Esophagus squamous epithelium (tissue), 5 donors: Measurements from ENCODE around the gene IQCK. TPM values are rescaled to one million over a fixed set of nuclear protein-coding genes. Genes with fewer than 3 reads are reported as not detected.

Experiments used
- DNase-seq: peaks from one replicate; lab custom pipeline; 2025; lab: John Stamatoyannopoulos, UW
- H3K27ac ChIP-seq, 4 donors: fragments of 200-600 bp; sonication (generic); one replicate each; pipeline ENCODE4 v1.5.1; 2016 to 2019; ENCODE audit warnings: mild to moderate bottlenecking in 1 of 4
- H3K27me3 ChIP-seq, 4 donors: fragments of 200-600 bp; sonication (generic); 1 replicate in 3 of 4; 2 replicates in 1 of 4; pipeline versions ENCODE4 v1.5.1 to v1.6.0; 2017 to 2021; ENCODE audit warnings: antibody characterized with exemption in 1 of 4
- H3K36me3 ChIP-seq, 3 donors: fragments of 200-600 bp; sonication (generic); one replicate each; pipeline ENCODE4 v1.5.1; 2016 to 2019
- H3K4me1 ChIP-seq, 3 donors: fragments of 200-600 bp; sonication (generic); one replicate each; pipeline ENCODE4 v1.5.1; 2017 to 2019
- H3K4me3 ChIP-seq, 4 donors: fragments of 200-600 bp; sonication (generic); 1 replicate in 3 of 4; 2 replicates in 1 of 4; pipeline ENCODE4 v1.5.1; 2016 to 2019; ENCODE audit warnings: mild to moderate bottlenecking in 2 of 4, moderate library complexity in 1 of 4
- H3K9me3 ChIP-seq, 3 donors: fragments of 200-600 bp; sonication (generic); one replicate each; pipeline ENCODE4 v1.5.1; 2016 to 2019
- CTCF ChIP-seq, 6 experiments: fragments of 450-650 bp in 4 of 6; fragments of 200-600 bp in 2 of 6; sonication (generic) in 2 of 6; IDR thresholded peaks; one replicate each; pipeline ENCODE4 v1.5.1; 2016 to 2019; ENCODE audit warnings: antibody characterized with exemption in 6 of 6, mild to moderate bottlenecking in 4 of 6, moderate library complexity in 4 of 6
- POLR2A ChIP-seq, 4 donors: fragments of 450-650 bp; IDR thresholded peaks; one replicate each; pipeline ENCODE4 v1.6.1; 2017; ENCODE audit warnings: antibody characterized with exemption in 4 of 4, mild to moderate bottlenecking in 4 of 4, moderate library complexity in 3 of 4
- WGBS, 2 donors: methylation state at CpG; one replicate each; pipeline ENCODE4 v1.1.5; 2018; 5-methylcytosine and 5-hydroxymethylcytosine counted together
- intact Hi-C: fragments of 100-400 bp; cut with DNase I; formaldehyde crosslinking; loops from one replicate; pipeline ENCODE4 v1.15.0; 2022
- total RNA-seq, 4 donors: library from RNA; depleted of rRNA; stranded (reverse); fragments of >200 nt; gene quantifications; one replicate each; pipeline ENCODE4 v1.1.0, GENCODE V29; 2016
- donor health status: DM: yes; HTN: yes; CAD: no.

The IQCK gene
- total RNA-seq, 4 donors from 2014 or later: 2.2 to 9.3 (median 6.1) TPM

DNA sequence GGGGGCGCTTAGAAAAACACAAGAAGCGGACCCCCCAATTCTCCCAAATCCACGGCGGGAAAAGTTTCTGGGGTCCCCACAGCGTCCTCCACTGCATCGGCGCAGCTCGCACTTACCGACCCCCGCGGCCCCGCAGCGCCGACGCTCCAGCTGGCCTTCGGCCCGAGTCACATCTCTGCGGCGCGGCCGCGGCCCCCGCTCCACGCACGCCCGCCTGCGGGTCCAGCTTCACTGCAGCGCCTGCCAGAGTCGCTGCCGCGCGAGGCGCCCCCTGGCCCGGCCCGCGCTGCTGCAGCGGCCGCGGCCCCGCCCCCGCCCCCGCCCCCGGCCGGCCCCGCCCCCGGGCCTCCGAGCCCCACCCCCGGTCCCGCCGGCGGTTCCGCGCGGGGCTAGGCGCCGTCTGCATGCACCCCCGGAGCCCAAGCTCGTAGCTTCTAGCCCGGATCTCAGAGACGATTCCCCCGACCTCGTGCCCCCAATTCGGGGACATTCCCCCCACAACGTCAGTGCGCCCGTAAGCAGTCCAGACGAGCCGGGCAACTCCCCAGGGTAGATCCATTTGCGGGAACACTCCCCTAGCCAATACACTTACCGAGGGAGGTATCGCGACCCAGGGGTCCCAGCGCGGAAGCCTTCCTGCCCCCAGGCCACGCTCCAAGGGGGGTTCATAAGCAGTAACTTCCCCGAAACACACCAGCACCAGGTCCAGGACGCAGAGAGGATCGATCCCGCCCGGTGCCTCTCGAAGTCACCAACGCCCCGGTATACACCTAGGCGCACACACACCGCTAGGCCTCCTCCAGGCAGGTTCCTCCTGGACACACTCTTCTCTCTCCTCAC lies 166.8 kb downstream of the IQCK start, which contains the start of gene GPRC5B:
Gene GPRC5B, minus strand, starts transcription at position 238 of the 840 bp plus-strand sequence. CDS start 12,003 bp downstream, outside the sequence.
- Histone ChIP-seq H3K27ac (peak within 1 kb of the TSS; percentile 56 to 82 (median 78)), H3K27me3 (peaks cover 0 to 36% (median 0%) of the 10 kb centered on the region in 4 donors), H3K36me3 (no peaks in the 10 kb centered on the region), H3K9me3 (no peaks in the 10 kb centered on the region), H3K4me1 (peaks cover 22 to 56% (median 26%) of the 10 kb centered on the region in 3 donors), H3K4me3 (peak within 1 kb of the TSS; percentile 51 to 83 (median 69))
- intact Hi-C loops: loop anchor here (5.0 kb wide), 2 partner anchors 283 to 328 kb away; partner anchors contain the start of gene VPS35L
- 8 to 27% methylated on average over 3 to 8 of the region's 85 CpGs for WGBS, 2 donors
- TF ChIP-seq CTCF (IDR thresholded peaks at IDR 0.05): peak in 2 of 6 experiments; percentile 5 to 9
- peak in 2 of 4 donors; percentile 25 to 47 for TF ChIP-seq POLR2A (IDR thresholded peaks at IDR 0.05)
- no peak for DNase-seq

DNA sequence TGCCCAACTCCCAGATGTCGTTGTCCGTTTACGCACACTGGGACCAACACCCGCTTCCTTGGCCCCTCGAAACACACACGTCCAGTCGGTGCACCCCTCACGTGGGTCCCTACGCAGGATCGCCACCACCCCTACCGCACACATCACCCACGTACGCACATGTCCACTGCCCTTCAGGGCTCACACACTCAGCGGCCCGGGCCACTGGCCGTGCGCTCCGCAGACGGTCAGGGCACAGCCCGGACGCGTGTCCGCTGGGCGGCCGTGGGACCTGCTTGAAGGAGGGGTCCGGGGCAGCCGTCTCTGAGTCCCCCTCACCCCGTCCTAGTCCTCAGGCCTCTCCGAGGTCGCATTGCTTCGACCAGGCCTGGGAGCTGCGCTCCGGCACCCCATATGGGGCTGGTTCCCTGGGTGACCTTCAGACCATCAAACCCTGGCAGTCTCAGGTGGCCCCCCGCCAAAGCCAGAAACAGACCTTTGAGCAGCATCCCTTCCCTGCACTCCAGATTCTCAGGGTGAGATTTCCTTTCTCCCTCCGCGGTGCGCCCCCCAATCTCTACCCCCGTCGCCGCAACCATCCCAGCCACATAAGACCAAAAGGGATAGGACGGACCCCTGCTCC lies 167.5 kb downstream of the IQCK start:
- Histone ChIP-seq H3K9me3 (no peaks in the 10 kb centered on the region), H3K4me1 (peaks cover 22 to 50% (median 26%) of the 10 kb centered on the region in 3 donors), H3K27ac (peak overlapping the region; percentile 5 to 82 (median 48)), H3K27me3 (peaks cover 0 to 36% (median 0%) of the 10 kb centered on the region in 4 donors), H3K4me3 (peak overlapping the region; percentile 51 to 83 (median 69)), H3K36me3 (no peaks in the 10 kb centered on the region)
- intact Hi-C loops: loop anchor here (5.0 kb wide), 2 partner anchors 283 to 328 kb away; partner anchors contain the start of gene VPS35L
- 30 to 31% methylated on average over 22 to 31 of the region's 41 CpGs for WGBS, 2 donors
- no peak for DNase-seq
- TF ChIP-seq POLR2A (IDR thresholded peaks at IDR 0.05): no peak
- TF ChIP-seq CTCF (IDR thresholded peaks at IDR 0.05): peak in 1 of 6 experiments; percentile 4

- 4 to 6% methylated on average over 16 to 18 of the region's 20 CpGs for WGBS, 2 donors
- Histone ChIP-seq H3K27ac (peak overlapping the region in 1 of 4 donors; percentile 57), H3K9me3 (no peaks in the 10 kb centered on the region), H3K4me1 (peaks cover 22 to 50% (median 26%) of the 10 kb centered on the region in 3 donors), H3K4me3 (peak overlapping the region in 3 of 4 donors; percentile 64 to 83 (median 74)), H3K27me3 (peaks cover 0 to 36% (median 0%) of the 10 kb centered on the region in 4 donors), H3K36me3 (no peaks in the 10 kb centered on the region)
- TF ChIP-seq POLR2A (IDR thresholded peaks at IDR 0.05): no peak
- peak; percentile 92 to 100 (median 99) for TF ChIP-seq CTCF (IDR thresholded peaks at IDR 0.05)
- no peak for DNase-seq
- intact Hi-C loops: loop anchor here (5.0 kb wide), 2 partner anchors 284 to 329 kb away; partner anchors contain the start of gene VPS35L
Observed at GRCh38 chr16:19886073-19886941, 168.2 kb downstream of the IQCK start.

DNA sequence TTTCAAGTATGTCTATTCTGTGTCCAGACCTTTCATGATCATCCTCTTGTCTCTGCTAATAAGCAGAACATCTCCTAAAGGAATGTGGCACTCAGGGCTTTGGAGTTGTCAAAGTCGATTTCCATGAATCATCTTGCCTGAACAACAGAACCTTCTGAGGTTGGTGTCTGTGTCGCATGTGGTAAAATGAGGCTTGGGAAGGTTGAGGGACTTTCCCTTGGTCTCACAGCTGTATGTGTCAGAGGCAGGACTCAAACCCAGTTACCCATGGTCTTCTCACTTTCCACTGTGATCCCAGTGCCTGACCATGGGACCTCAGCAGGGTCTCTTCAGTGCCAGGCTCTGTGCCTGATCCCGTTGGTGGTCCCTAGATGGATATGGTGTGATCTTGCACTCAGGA lies 170.8 kb downstream of the IQCK start:
- Histone ChIP-seq H3K27me3 (peaks cover 0 to 22% (median 0%) of the 10 kb centered on the region in 4 donors), H3K4me1 (peaks cover 13 to 26% (median 20%) of the 10 kb centered on the region in 3 donors), H3K9me3 (no peaks in the 10 kb centered on the region), H3K36me3 (no peaks in the 10 kb centered on the region), H3K27ac (no peak overlapping the region), H3K4me3 (no peak overlapping the region)
- DNase-seq: no peak
- WGBS, 2 donors: 43 to 91% methylated on average over 2 to 3 of the region's 3 CpGs
- intact Hi-C loops: loop anchor here (5.0 kb wide), 2 partner anchors 287 to 332 kb away; partner anchors contain the start of gene VPS35L
- no peak for TF ChIP-seq CTCF (IDR thresholded peaks at IDR 0.05)
- no peak for TF ChIP-seq POLR2A (IDR thresholded peaks at IDR 0.05)
